Measurements from ENCODE around the gene SLC16A4. TPM values are rescaled to one million over a fixed set of nuclear protein-coding genes. Genes with fewer than 3 reads are reported as not detected.

Gene SLC16A4
- total RNA-seq, 1 experiment from 2014 or later = 0.28 TPM

DNA sequence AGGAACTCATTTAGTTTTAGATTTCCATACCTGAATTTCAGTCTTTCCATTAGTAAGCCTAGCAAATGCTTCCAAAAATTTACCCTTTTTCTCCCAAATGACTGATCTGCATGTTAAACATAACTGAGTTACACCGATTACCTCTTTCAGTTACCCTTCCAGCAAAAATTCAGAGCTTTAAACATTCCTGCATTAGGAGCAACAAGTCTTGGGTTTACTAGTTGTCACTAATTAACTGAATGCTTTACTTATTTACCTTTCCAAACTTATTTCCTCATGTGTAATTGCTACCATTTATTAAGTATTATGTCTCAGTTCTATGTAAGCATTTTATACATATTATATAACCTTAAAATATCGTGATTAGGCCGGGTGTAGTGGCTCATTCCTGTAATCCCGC is 13.6 kb upstream of the SLC16A4 start:
- Mint-ChIP-seq H3K4me1 (peaks cover 14% of the 10 kb centered on the region), H3K9me3 (no peaks in the 10 kb centered on the region), H3K27me3 (ENCODE audit: low read depth) (0 out of 2 replicates have a peak, but pooled peaks cover 2% of the 10 kb centered on the region), H3K27ac (no peak overlapping the region), H3K4me3 (no peak overlapping the region), H3K36me3 (peaks cover 24% of the 10 kb centered on the region)
- TF ChIP-seq, protein P1, sequence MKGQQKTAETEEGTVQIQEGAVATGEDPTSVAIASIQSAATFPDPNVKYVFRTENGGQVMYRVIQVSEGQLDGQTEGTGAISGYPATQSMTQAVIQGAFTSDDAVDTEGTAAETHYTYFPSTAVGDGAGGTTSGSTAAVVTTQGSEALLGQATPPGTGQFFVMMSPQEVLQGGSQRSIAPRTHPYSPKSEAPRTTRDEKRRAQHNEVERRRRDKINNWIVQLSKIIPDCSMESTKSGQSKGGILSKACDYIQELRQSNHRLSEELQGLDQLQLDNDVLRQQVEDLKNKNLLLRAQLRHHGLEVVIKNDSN (CRISPR knock-in tag; IDR thresholded peaks at IDR 0.05) = no peak
- TF ChIP-seq MXD4 (CRISPR knock-in tag; IDR thresholded peaks at IDR 0.05; ENCODE audit: borderline replicate concordance) (no peak), JUN (CRISPR knock-in tag; IDR thresholded peaks at IDR 0.05) (no peak), RORB (CRISPR knock-in tag; IDR thresholded peaks at IDR 0.05) (no peak), OVOL2 (CRISPR knock-in tag; IDR thresholded peaks at IDR 0.05; ENCODE audit: borderline replicate concordance) (no peak), IRF2 (CRISPR knock-in tag; IDR thresholded peaks at IDR 0.05; ENCODE audit: borderline replicate concordance, low read depth) (no peak), ZNF396 (CRISPR knock-in tag; IDR thresholded peaks at IDR 0.05; ENCODE audit: borderline replicate concordance) (no peak), ESRRA (CRISPR knock-in tag; IDR thresholded peaks at IDR 0.05; ENCODE audit: borderline replicate concordance) (no peak), ZNF416 (CRISPR knock-in tag; IDR thresholded peaks at IDR 0.05) (no peak), ZNF423 (CRISPR knock-in tag; IDR thresholded peaks at IDR 0.05) (no peak)
- TF ChIP-seq, protein P2, sequence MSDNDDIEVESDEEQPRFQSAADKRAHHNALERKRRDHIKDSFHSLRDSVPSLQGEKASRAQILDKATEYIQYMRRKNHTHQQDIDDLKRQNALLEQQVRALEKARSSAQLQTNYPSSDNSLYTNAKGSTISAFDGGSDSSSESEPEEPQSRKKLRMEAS (CRISPR knock-in tag; IDR thresholded peaks at IDR 0.05) = no peak
- TF ChIP-seq, protein P3, sequence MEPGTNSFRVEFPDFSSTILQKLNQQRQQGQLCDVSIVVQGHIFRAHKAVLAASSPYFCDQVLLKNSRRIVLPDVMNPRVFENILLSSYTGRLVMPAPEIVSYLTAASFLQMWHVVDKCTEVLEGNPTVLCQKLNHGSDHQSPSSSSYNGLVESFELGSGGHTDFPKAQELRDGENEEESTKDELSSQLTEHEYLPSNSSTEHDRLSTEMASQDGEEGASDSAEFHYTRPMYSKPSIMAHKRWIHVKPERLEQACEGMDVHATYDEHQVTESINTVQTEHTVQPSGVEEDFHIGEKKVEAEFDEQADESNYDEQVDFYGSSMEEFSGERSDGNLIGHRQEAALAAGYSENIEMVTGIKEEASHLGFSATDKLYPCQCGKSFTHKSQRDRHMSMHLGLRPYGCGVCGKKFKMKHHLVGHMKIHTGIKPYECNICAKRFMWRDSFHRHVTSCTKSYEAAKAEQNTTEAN (CRISPR knock-in tag; IDR thresholded peaks at IDR 0.05) = no peak
- TF ChIP-seq, protein P4, sequence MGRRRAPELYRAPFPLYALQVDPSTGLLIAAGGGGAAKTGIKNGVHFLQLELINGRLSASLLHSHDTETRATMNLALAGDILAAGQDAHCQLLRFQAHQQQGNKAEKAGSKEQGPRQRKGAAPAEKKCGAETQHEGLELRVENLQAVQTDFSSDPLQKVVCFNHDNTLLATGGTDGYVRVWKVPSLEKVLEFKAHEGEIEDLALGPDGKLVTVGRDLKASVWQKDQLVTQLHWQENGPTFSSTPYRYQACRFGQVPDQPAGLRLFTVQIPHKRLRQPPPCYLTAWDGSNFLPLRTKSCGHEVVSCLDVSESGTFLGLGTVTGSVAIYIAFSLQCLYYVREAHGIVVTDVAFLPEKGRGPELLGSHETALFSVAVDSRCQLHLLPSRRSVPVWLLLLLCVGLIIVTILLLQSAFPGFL (CRISPR knock-in tag; IDR thresholded peaks at IDR 0.05; ENCODE audit: borderline replicate concordance) = no peak
- TF ChIP-seq, protein P5, sequence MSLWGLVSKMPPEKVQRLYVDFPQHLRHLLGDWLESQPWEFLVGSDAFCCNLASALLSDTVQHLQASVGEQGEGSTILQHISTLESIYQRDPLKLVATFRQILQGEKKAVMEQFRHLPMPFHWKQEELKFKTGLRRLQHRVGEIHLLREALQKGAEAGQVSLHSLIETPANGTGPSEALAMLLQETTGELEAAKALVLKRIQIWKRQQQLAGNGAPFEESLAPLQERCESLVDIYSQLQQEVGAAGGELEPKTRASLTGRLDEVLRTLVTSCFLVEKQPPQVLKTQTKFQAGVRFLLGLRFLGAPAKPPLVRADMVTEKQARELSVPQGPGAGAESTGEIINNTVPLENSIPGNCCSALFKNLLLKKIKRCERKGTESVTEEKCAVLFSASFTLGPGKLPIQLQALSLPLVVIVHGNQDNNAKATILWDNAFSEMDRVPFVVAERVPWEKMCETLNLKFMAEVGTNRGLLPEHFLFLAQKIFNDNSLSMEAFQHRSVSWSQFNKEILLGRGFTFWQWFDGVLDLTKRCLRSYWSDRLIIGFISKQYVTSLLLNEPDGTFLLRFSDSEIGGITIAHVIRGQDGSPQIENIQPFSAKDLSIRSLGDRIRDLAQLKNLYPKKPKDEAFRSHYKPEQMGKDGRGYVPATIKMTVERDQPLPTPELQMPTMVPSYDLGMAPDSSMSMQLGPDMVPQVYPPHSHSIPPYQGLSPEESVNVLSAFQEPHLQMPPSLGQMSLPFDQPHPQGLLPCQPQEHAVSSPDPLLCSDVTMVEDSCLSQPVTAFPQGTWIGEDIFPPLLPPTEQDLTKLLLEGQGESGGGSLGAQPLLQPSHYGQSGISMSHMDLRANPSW (CRISPR knock-in tag; conservative IDR thresholded peaks at IDR 0.05; ENCODE audit: low read depth) = no peak
- TF ChIP-seq, protein P6, sequence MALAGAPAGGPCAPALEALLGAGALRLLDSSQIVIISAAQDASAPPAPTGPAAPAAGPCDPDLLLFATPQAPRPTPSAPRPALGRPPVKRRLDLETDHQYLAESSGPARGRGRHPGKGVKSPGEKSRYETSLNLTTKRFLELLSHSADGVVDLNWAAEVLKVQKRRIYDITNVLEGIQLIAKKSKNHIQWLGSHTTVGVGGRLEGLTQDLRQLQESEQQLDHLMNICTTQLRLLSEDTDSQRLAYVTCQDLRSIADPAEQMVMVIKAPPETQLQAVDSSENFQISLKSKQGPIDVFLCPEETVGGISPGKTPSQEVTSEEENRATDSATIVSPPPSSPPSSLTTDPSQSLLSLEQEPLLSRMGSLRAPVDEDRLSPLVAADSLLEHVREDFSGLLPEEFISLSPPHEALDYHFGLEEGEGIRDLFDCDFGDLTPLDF (CRISPR knock-in tag; IDR thresholded peaks at IDR 0.05) = no peak
- TF ChIP-seq, protein P7, sequence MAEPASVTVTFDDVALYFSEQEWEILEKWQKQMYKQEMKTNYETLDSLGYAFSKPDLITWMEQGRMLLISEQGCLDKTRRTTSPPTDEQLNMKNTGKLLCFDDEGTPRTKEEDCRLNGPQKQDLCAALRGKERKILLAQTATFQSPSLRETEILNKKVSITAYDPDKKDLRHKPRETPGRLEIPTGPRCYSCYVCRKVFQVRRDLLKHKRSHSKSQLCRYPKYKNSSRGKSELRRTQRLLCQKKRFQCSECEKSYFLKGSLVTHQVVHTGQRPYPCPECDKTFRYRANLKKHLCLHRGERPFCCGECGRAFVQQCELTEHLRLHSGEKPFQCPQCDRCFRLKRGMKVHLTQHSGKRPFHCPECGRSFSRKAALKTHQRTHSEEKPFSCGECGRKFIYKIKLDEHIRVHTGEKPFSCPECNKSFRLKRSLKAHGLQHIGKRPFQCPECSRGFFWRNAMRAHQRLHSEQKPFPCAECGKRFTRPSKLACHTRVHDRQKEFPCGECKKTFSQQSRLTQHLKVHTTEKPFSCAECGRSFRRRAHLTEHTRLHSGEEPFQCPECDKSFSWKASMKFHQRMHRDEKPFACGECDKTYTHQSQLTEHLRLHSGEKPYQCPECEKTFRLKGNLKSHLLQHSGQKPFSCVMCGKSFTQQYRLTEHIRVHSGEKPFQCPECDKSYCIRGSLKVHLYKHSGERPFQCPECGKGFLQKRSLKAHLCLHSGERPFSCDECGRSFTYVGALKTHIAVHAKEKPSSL (CRISPR knock-in tag; conservative IDR thresholded peaks at IDR 0.05) = no peak
- ATAC-seq (no peak), DNase-seq (ENCODE audit: low spot score) (no peak)
- CTCF ChIA-PET = interaction anchor here (0.6 to 1.7 kb wide), 2 partner anchors 9 to 56 kb away, joined by 3 to 5 read pairs; no protein-coding TSS in a partner anchor
- POLR2A ChIA-PET = interaction anchor here (0.7 kb wide), 1 partner anchor 9 kb away, joined by 4 read pairs; no protein-coding TSS in a partner anchor
